Neural crest cell (in vitro differentiated cells): Measurements from ENCODE around the gene WDR53. TPM values are rescaled to one million over a fixed set of nuclear protein-coding genes. Genes with fewer than 3 reads are reported as not detected.
"Not testable (repeated sequence)": the region's sequence is repeated elsewhere in the genome, so short reads cannot be mapped to it uniquely, and the experiment has no call there.

Experiments
- DNase-seq: peaks from one replicate; pipeline ENCODE4 v3.0.0; 2021; ENCODE audit warnings: low read depth, mixed read lengths, low spot score
- H3K27ac Mint-ChIP-seq: one replicate; pipeline ENCODE4 v1.8.0; 2021; ENCODE audit warnings: mild to moderate bottlenecking, mixed read lengths; ENCODE audit not compliant: unreplicated experiment
- H3K27me3 Mint-ChIP-seq: 2 replicates; pipeline ENCODE4 v1.8.0; 2021; ENCODE audit warnings: low read depth, mild to moderate bottlenecking, mixed read lengths
- H3K36me3 Mint-ChIP-seq: 2 replicates; pipeline ENCODE4 v1.8.0; 2021; ENCODE audit warnings: low read depth, mild to moderate bottlenecking, mixed read lengths
- H3K4me1 Mint-ChIP-seq: 2 replicates; pipeline ENCODE4 v1.8.0; 2021; ENCODE audit warnings: mixed read lengths
- H3K4me3 Mint-ChIP-seq: one replicate; pipeline ENCODE4 v1.8.0; 2021; ENCODE audit warnings: mild to moderate bottlenecking, mixed read lengths
- H3K9me3 Mint-ChIP-seq: 2 replicates; pipeline ENCODE4 v1.8.0; 2021; ENCODE audit warnings: mixed read lengths
- CTCF ChIP-seq: fragments of 200-600 bp; sonication (generic); conservative IDR thresholded peaks from 2 replicates; pipeline ENCODE4 v1.5.0; 2021; ENCODE audit warnings: antibody characterized with exemption, mild to moderate bottlenecking
- total RNA-seq: library from RNA; stranded (reverse); gene quantifications from 2 replicates; pipeline ENCODE4 v1.2.1, GENCODE V29; 2021

Gene WDR53
- total RNA-seq, 1 donor from 2014 or later, result 16.1 TPM

- Mint-ChIP-seq H3K4me3 (peak overlapping the region; percentile 49), H3K27me3 (peaks cover 25% of the 10 kb centered on the region), H3K9me3 (peaks cover 4% of the 10 kb centered on the region), H3K27ac (no peak overlapping the region), H3K4me1 (peaks cover 13% of the 10 kb centered on the region), H3K36me3 (peaks cover 4% of the 10 kb centered on the region)
- peak; percentile 86 for DNase-seq
- peak; percentile 83 for TF ChIP-seq CTCF
Measured at GRCh38 chr3:196528639-196529233, 39.6 kb downstream of the WDR53 start.

GRCh38 chr3:196525141-196525540 is 43.2 kb downstream of the WDR53 start:
- DNase-seq, result no peak
- Mint-ChIP-seq H3K4me1 (no peaks in the 10 kb centered on the region), H3K9me3 (peaks cover 13% of the 10 kb centered on the region), H3K36me3 (peaks cover 13% of the 10 kb centered on the region), H3K4me3 (no peak overlapping the region), H3K27me3 (peaks cover 3% of the 10 kb centered on the region), H3K27ac (no peak overlapping the region)
- no peak for TF ChIP-seq CTCF

- Mint-ChIP-seq H3K27me3 (peaks cover 3% of the 10 kb centered on the region), H3K4me3 (no peak overlapping the region), H3K27ac (no peak overlapping the region), H3K4me1 (no peaks in the 10 kb centered on the region), H3K36me3 (peaks cover 17% of the 10 kb centered on the region), H3K9me3 (peaks cover 17% of the 10 kb centered on the region)
- no peak for DNase-seq
- TF ChIP-seq CTCF, result no peak
Measured at GRCh38 chr3:196524527-196524926, 43.8 kb downstream of the WDR53 start.

GRCh38 chr3:196523841-196524240 is 44.5 kb downstream of the WDR53 start:
- no peak overlapping the region for H3K27ac Mint-ChIP-seq
- no peak overlapping the region for H3K4me3 Mint-ChIP-seq
- H3K9me3 Mint-ChIP-seq, result peaks cover 24% of the 10 kb centered on the region
- peaks cover 21% of the 10 kb centered on the region for H3K36me3 Mint-ChIP-seq
- peaks cover 3% of the 10 kb centered on the region for H3K27me3 Mint-ChIP-seq
- DNase-seq, result no peak
- no peak for TF ChIP-seq CTCF
- H3K4me1 Mint-ChIP-seq, result no peaks in the 10 kb centered on the region

GRCh38 chr3:196521291-196521690 is 47.1 kb downstream of the WDR53 start:
- not testable (repeated sequence) for H3K4me1 Mint-ChIP-seq, DNase-seq
- peaks cover 30% of the 10 kb centered on the region for H3K9me3 Mint-ChIP-seq

GRCh38 chr3:196519718-196520082 is 48.7 kb downstream of the WDR53 start:
- Mint-ChIP-seq H3K4me3 (no peak overlapping the region), H3K27ac (no peak overlapping the region), H3K36me3 (peaks cover 25% of the 10 kb centered on the region), H3K9me3 (peaks cover 32% of the 10 kb centered on the region), H3K4me1 (no peaks in the 10 kb centered on the region), H3K27me3 (no peaks in the 10 kb centered on the region)
- no peak for TF ChIP-seq CTCF
- DNase-seq, result no peak

More at GRCh38 chr3:196521291-196521690, 47.1 kb downstream of the WDR53 start:
- H3K36me3 Mint-ChIP-seq, result peaks cover 23% of the 10 kb centered on the region
- H3K4me3 Mint-ChIP-seq, H3K27me3 Mint-ChIP-seq, H3K27ac Mint-ChIP-seq: not testable (repeated sequence)
